Left renal pelvis (tissue), 4 donors: Measurements from ENCODE around the gene SELENOP. TPM values are rescaled to one million over a fixed set of nuclear protein-coding genes. Genes with fewer than 3 reads are reported as not detected.

Experiments used
- polyA plus RNA-seq, 4 donors: library from polyadenylated mRNA; unstranded; fragments of 120-200 nt; gene quantifications; one replicate each; pipeline ENCODE4 v1.2.1, GENCODE V29; 2013; ENCODE audit not compliant: insufficient read length in 4 of 4

SELENOP gene
- polyA plus RNA-seq, 4 donors = 423 to 637 (median 496) TPM

Other genes starting within 250 kb of the SELENOP start
- 10 to 100 TPM; 11.2 to 15.9 (median 14.7) TPM for gene CCDC152, start 55.1 kb downstream of the SELENOP start, polyA plus RNA-seq
- gene ANXA2R, start 228.4 kb upstream of the SELENOP start, polyA plus RNA-seq = 1 to 10 TPM in 3 of 4 donors, under 1 TPM in 1; 0.82 to 1.4 (median 1.1) TPM